Natural killer cell (primary cell): Measurements from ENCODE around the gene PHF1. TPM values are rescaled to one million over a fixed set of nuclear protein-coding genes. Genes with fewer than 3 reads are reported as not detected.

Source experiments
- ATAC-seq, 3 donors: fragments of 150-1000 bp in 2 of 3; fragments of 200-7000 bp in 1 of 3; cut with Tn5 transposase; 1 replicate in 1 of 3; 2 replicates in 2 of 3; pipeline ENCODE4 v1.10.0; 2021; ENCODE audit warnings: mild to moderate bottlenecking in 2 of 3, moderate library complexity in 2 of 3
- DNase-seq, 2 donors: peaks; one replicate each; pipeline versions ENCODE4 v3.0.0 to v3.0.0-alpha.2; 2013 to 2021; ENCODE audit warnings: mixed read lengths in 1 of 2
- H3K27ac ChIP-seq: one replicate; pipeline ENCODE4 v1.5.1; 2013; ENCODE audit warnings: mild to moderate bottlenecking, low read length
- H3K27me3 ChIP-seq: one replicate; pipeline ENCODE4 v1.6.1; 2013; ENCODE audit warnings: low read length; ENCODE audit not compliant: control insufficient read depth, insufficient read depth
- H3K36me3 ChIP-seq: one replicate; pipeline ENCODE4 v1.6.1; 2013; ENCODE audit warnings: low read length; ENCODE audit not compliant: control insufficient read depth, insufficient read depth
- H3K4me1 ChIP-seq: one replicate; pipeline ENCODE4 v1.6.1; 2013; ENCODE audit warnings: low read length; ENCODE audit not compliant: control insufficient read depth, insufficient read depth
- H3K4me3 ChIP-seq: one replicate; pipeline ENCODE4 v1.5.1; 2013; ENCODE audit warnings: low read length
- H3K9me3 ChIP-seq: one replicate; pipeline ENCODE4 v1.6.1; 2013; ENCODE audit warnings: low read length; ENCODE audit not compliant: control insufficient read depth, insufficient read depth
- H3K27ac Mint-ChIP-seq, 2 donors: one replicate each; pipeline ENCODE4 v1.8.0; 2022; ENCODE audit warnings: mild to moderate bottlenecking in 2 of 2, mixed read lengths in 2 of 2, moderate library complexity in 1 of 2
- H3K27me3 Mint-ChIP-seq, 2 donors: one replicate each; pipeline ENCODE4 v1.8.0; 2022; ENCODE audit warnings: low read depth in 2 of 2, mixed read lengths in 2 of 2
- H3K36me3 Mint-ChIP-seq: one replicate; pipeline ENCODE4 v1.8.0; 2022; ENCODE audit warnings: mixed read lengths
- H3K4me1 Mint-ChIP-seq, 2 donors: one replicate each; pipeline ENCODE4 v1.8.0; 2022; ENCODE audit warnings: mixed read lengths in 2 of 2
- H3K4me3 Mint-ChIP-seq: one replicate; pipeline ENCODE4 v1.8.0; 2022; ENCODE audit warnings: mild to moderate bottlenecking, moderate library complexity, mixed read lengths
- H3K9me3 Mint-ChIP-seq, 2 donors: one replicate each; pipeline ENCODE4 v1.8.0; 2022; ENCODE audit warnings: mixed read lengths in 2 of 2
- CTCF ChIP-seq: fragments of 200-600 bp; IDR thresholded peaks from one replicate; pipeline ENCODE4 v1.8.0; 2022; ENCODE audit warnings: antibody characterized with exemption
- WGBS: methylation state at CpG from one replicate; pipeline ENCODE4 v1.1.7; 2013; ENCODE audit warnings: missing lambda C conversion rate; ENCODE audit not compliant: insufficient coverage; 5-methylcytosine and 5-hydroxymethylcytosine counted together
- intact Hi-C: fragments of 100-400 bp; cut with micrococcal nuclease; formaldehyde crosslinking; loops from one replicate; pipeline ENCODE4 v1.14.2; 2022
- total RNA-seq, 4 donors: library from RNA; stranded (reverse); fragments of 120-200 nt in 1 of 4; gene quantifications; one replicate each; pipeline versions ENCODE4 v1.2.3 to v1.2.4, GENCODE V29; 2013 to 2022

The PHF1 gene
- total RNA-seq, 3 donors from 2014 or later (not counting 1 experiment from before 2014, with no cell fraction given) = 262 to 392 (median 322) TPM

GRCh38 chr6:33420491-33421343 is 9.9 kb downstream of the PHF1 start:
- TF ChIP-seq CTCF = no peak
- H3K27ac ChIP-seq = no peak overlapping the region
- intact Hi-C loops = no loop called here

GRCh38 chr6:33421344-33421643 is 10.5 kb downstream of the PHF1 start:
- H3K9me3 ChIP-seq = no peaks in the 10 kb centered on the region
- no peak for TF ChIP-seq CTCF
- DNase-seq (no peak), ATAC-seq (no peak)
- H3K4me1 Mint-ChIP-seq = peaks cover 54 to 72% of the 10 kb centered on the region in 2 donors
- H3K4me1 ChIP-seq = peaks cover 49% of the 10 kb centered on the region
- H3K9me3 Mint-ChIP-seq = no peaks in the 10 kb centered on the region
- 94% methylated on average over 2 of the region's 2 CpGs for WGBS
- H3K27ac ChIP-seq = no peak overlapping the region
- intact Hi-C loops = no loop called here
- no peak overlapping the region for H3K4me3 ChIP-seq
- H3K27me3 Mint-ChIP-seq = no peaks in the 10 kb centered on the region
- H3K27ac Mint-ChIP-seq = peak overlapping the region; percentile 1 to 100
- no peaks in the 10 kb centered on the region for H3K36me3 Mint-ChIP-seq
- H3K4me3 Mint-ChIP-seq = no peak overlapping the region
- H3K36me3 ChIP-seq = peaks cover 3% of the 10 kb centered on the region
- H3K27me3 ChIP-seq = no peaks in the 10 kb centered on the region

More at GRCh38 chr6:33420491-33421343, 9.9 kb downstream of the PHF1 start:
- WGBS = 87% methylated on average over 6 of the region's 6 CpGs
- Mint-ChIP-seq H3K4me3 (peak overlapping the region; percentile 61), H3K27me3 (no peaks in the 10 kb centered on the region), H3K27ac (peak overlapping the region; percentile 37 to 100), H3K9me3 (no peaks in the 10 kb centered on the region), H3K4me1 (peaks cover 56 to 74% of the 10 kb centered on the region in 2 donors), H3K36me3 (no peaks in the 10 kb centered on the region)
- H3K36me3 ChIP-seq = peaks cover 8% of the 10 kb centered on the region
- H3K4me3 ChIP-seq = no peak overlapping the region
- H3K9me3 ChIP-seq = no peaks in the 10 kb centered on the region
- DNase-seq = no peak
- no peaks in the 10 kb centered on the region for H3K27me3 ChIP-seq
- H3K4me1 ChIP-seq = peaks cover 50% of the 10 kb centered on the region
- no peak for ATAC-seq

GRCh38 chr6:33423777-33424176 is 13.0 kb downstream of the PHF1 start:
- H3K4me1 ChIP-seq = peaks cover 49% of the 10 kb centered on the region
- H3K9me3 Mint-ChIP-seq = no peaks in the 10 kb centered on the region
- no peaks in the 10 kb centered on the region for H3K9me3 ChIP-seq
- H3K27ac Mint-ChIP-seq = peak overlapping the region; percentile 88 to 92
- no peaks in the 10 kb centered on the region for H3K36me3 Mint-ChIP-seq
- no peak for ATAC-seq
- H3K27ac ChIP-seq = no peak overlapping the region
- WGBS = 98% methylated on average over 2 of the region's 2 CpGs
- no peak overlapping the region for H3K4me3 ChIP-seq
- no peak for DNase-seq
- no peak for TF ChIP-seq CTCF
- no peaks in the 10 kb centered on the region for H3K36me3 ChIP-seq
- peak overlapping the region; percentile 90 for H3K4me3 Mint-ChIP-seq
- H3K27me3 Mint-ChIP-seq = no peaks in the 10 kb centered on the region
- intact Hi-C loops = no loop called here
- peaks cover 47 to 68% of the 10 kb centered on the region in 2 donors for H3K4me1 Mint-ChIP-seq
- H3K27me3 ChIP-seq = no peaks in the 10 kb centered on the region
